ENCODE data around the gene NLRP13.

NLRP13 gene

GRCh38 chr19:55877211-55877610 is 54.9 kb downstream of the NLRP13 start:
- no peak overlapping the region for H3K4me3 ChIP-seq (ENCODE audit: low read depth, low read length)
- no peak for DNase-seq (ENCODE audit: low read depth)
- TF ChIP-seq, protein P1, sequence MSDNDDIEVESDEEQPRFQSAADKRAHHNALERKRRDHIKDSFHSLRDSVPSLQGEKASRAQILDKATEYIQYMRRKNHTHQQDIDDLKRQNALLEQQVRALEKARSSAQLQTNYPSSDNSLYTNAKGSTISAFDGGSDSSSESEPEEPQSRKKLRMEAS (IDR thresholded peaks at IDR 0.05; ENCODE audit: low read depth, low read length), result no peak
- TF ChIP-seq MYC (IDR thresholded peaks at IDR 0.05; ENCODE audit: low read depth, low read length) (no peak), POLR2A (IDR thresholded peaks at IDR 0.05; ENCODE audit: extremely low read depth, insufficient read length) (no peak)
- TF ChIP-seq, protein P2, sequence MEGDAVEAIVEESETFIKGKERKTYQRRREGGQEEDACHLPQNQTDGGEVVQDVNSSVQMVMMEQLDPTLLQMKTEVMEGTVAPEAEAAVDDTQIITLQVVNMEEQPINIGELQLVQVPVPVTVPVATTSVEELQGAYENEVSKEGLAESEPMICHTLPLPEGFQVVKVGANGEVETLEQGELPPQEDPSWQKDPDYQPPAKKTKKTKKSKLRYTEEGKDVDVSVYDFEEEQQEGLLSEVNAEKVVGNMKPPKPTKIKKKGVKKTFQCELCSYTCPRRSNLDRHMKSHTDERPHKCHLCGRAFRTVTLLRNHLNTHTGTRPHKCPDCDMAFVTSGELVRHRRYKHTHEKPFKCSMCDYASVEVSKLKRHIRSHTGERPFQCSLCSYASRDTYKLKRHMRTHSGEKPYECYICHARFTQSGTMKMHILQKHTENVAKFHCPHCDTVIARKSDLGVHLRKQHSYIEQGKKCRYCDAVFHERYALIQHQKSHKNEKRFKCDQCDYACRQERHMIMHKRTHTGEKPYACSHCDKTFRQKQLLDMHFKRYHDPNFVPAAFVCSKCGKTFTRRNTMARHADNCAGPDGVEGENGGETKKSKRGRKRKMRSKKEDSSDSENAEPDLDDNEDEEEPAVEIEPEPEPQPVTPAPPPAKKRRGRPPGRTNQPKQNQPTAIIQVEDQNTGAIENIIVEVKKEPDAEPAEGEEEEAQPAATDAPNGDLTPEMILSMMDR (IDR thresholded peaks at IDR 0.05; ENCODE audit: low read depth, low read length), result no peak

- DNase-seq (ENCODE audit: low read depth), result no peak
- no peak overlapping the region for H3K4me3 ChIP-seq (ENCODE audit: low read depth, low read length)
- TF ChIP-seq, protein P1 (IDR thresholded peaks at IDR 0.05; ENCODE audit: low read depth, low read length), result no peak
- TF ChIP-seq MYC (IDR thresholded peaks at IDR 0.05; ENCODE audit: low read depth, low read length) (no peak), POLR2A (IDR thresholded peaks at IDR 0.05; ENCODE audit: extremely low read depth, insufficient read length) (no peak)
- TF ChIP-seq, protein P2 (IDR thresholded peaks at IDR 0.05; ENCODE audit: low read depth, low read length), result no peak
These were observed 61.4 kb downstream of the NLRP13 start for GRCh38 chr19:55870736-55871135.

GRCh38 chr19:55867101-55867500 is 65.0 kb downstream of the NLRP13 start:
- no peak overlapping the region for H3K4me3 ChIP-seq (ENCODE audit: low read depth, low read length)
- TF ChIP-seq, protein P2 (IDR thresholded peaks at IDR 0.05; ENCODE audit: low read depth, low read length), result no peak
- DNase-seq (ENCODE audit: low read depth), result no peak

GRCh38 chr19:55866521-55866920 is 65.6 kb downstream of the NLRP13 start:
- TF ChIP-seq, protein P2 (IDR thresholded peaks at IDR 0.05; ENCODE audit: low read depth, low read length), result no peak
- no peak for TF ChIP-seq POLR2A (IDR thresholded peaks at IDR 0.05; ENCODE audit: extremely low read depth, insufficient read length)
- TF ChIP-seq, protein P1 (IDR thresholded peaks at IDR 0.05; ENCODE audit: low read depth, low read length), result no peak
- no peak for TF ChIP-seq MYC (IDR thresholded peaks at IDR 0.05; ENCODE audit: low read depth, low read length)
- no peak for DNase-seq (ENCODE audit: low read depth)
- no peak overlapping the region for H3K4me3 ChIP-seq (ENCODE audit: low read depth, low read length)

DNA sequence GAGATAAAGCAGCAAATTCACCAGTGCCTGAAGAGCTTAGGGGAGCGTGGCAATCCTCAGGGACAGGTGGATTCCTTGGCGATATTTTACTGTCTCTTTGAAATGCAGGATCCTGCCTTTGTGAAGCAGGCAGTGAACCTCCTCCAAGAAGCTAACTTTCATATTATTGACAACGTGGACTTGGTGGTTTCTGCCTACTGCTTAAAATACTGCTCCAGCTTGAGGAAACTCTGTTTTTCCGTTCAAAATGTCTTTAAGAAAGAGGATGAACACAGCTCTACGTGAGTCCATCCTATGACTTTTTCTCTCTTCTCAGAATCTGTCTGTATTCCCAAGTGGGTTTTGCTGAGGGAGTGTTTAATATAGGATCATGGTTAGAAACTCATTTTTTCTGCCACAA is 73.2 kb downstream of the NLRP13 start:
- TF ChIP-seq MYC (IDR thresholded peaks at IDR 0.05; ENCODE audit: low read depth, low read length), result no peak
- TF ChIP-seq, protein P2 (IDR thresholded peaks at IDR 0.05; ENCODE audit: low read depth, low read length), result no peak
- TF ChIP-seq POLR2A (IDR thresholded peaks at IDR 0.05; ENCODE audit: extremely low read depth, insufficient read length), result no peak
- TF ChIP-seq, protein P1 (IDR thresholded peaks at IDR 0.05; ENCODE audit: low read depth, low read length), result no peak
- no peak for DNase-seq (ENCODE audit: low read depth)
- H3K4me3 ChIP-seq (ENCODE audit: low read depth, low read length), result no peak overlapping the region

- no peak for DNase-seq (ENCODE audit: low read depth)
- TF ChIP-seq, protein P2 (IDR thresholded peaks at IDR 0.05; ENCODE audit: low read depth, low read length), result no peak
- TF ChIP-seq, protein P1 (IDR thresholded peaks at IDR 0.05; ENCODE audit: low read depth, low read length), result no peak
- TF ChIP-seq MYC (IDR thresholded peaks at IDR 0.05; ENCODE audit: low read depth, low read length) (no peak), POLR2A (IDR thresholded peaks at IDR 0.05; ENCODE audit: extremely low read depth, insufficient read length) (no peak)
- H3K4me3 ChIP-seq (ENCODE audit: low read depth, low read length), result no peak overlapping the region
These were observed 73.7 kb downstream of the NLRP13 start for GRCh38 chr19:55858401-55858800.
